Fibroblast of skin of back (primary cell): Measurements from ENCODE around the gene HCN1.

Experiments
- DNase-seq: peaks from one replicate; pipeline ENCODE4 v3.0.0-alpha.2; 2013

The HCN1 gene

GRCh38 chr5:45281081-45281480 is 415.1 kb downstream of the HCN1 start:
- no peak for DNase-seq

- DNase-seq = no peak
Observed at GRCh38 chr5:45279109-45279508, 417.1 kb downstream of the HCN1 start.

GRCh38 chr5:45277860-45278259 is 418.3 kb downstream of the HCN1 start:
- DNase-seq = no peak

GRCh38 chr5:45274241-45274640 is 421.9 kb downstream of the HCN1 start:
- DNase-seq = no peak

GRCh38 chr5:45271626-45272025 is 424.6 kb downstream of the HCN1 start:
- DNase-seq = no peak

GRCh38 chr5:45264447-45264846 is 431.7 kb downstream of the HCN1 start:
- DNase-seq = no peak

GRCh38 chr5:45262061-45262590 is 434.1 kb downstream of the HCN1 start:
- DNase-seq = no peak

- no peak for DNase-seq
Observed at GRCh38 chr5:45261125-45261524, 435.1 kb downstream of the HCN1 start.

- DNase-seq = no peak
Observed at GRCh38 chr5:45260292-45260691, 435.9 kb downstream of the HCN1 start.

- DNase-seq = no peak
Observed at GRCh38 chr5:45252978-45253377, 443.2 kb downstream of the HCN1 start.

GRCh38 chr5:45252541-45252940 is 443.6 kb downstream of the HCN1 start:
- no peak for DNase-seq

GRCh38 chr5:45225571-45226031 is 470.6 kb downstream of the HCN1 start:
- DNase-seq = no peak

GRCh38 chr5:45205403-45205961 is 490.7 kb downstream of the HCN1 start:
- no peak for DNase-seq
